ENCODE measurements around the gene TMEM41B. TPM values are rescaled to one million over a fixed set of nuclear protein-coding genes. Genes with fewer than 3 reads are reported as not detected.
A peak's percentile ranks its signal among the peaks of the same experiment; 100 is the strongest.
"Not testable (repeated sequence)": the region's sequence is repeated elsewhere in the genome, so short reads cannot be mapped to it uniquely, and the experiment has no call there.

The TMEM41B gene, protein sequence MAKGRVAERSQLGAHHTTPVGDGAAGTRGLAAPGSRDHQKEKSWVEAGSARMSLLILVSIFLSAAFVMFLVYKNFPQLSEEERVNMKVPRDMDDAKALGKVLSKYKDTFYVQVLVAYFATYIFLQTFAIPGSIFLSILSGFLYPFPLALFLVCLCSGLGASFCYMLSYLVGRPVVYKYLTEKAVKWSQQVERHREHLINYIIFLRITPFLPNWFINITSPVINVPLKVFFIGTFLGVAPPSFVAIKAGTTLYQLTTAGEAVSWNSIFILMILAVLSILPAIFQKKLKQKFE
- polyA plus RNA-seq (2012; ENCODE audit: insufficient read depth, insufficient read length): 12.7 TPM

DNA sequence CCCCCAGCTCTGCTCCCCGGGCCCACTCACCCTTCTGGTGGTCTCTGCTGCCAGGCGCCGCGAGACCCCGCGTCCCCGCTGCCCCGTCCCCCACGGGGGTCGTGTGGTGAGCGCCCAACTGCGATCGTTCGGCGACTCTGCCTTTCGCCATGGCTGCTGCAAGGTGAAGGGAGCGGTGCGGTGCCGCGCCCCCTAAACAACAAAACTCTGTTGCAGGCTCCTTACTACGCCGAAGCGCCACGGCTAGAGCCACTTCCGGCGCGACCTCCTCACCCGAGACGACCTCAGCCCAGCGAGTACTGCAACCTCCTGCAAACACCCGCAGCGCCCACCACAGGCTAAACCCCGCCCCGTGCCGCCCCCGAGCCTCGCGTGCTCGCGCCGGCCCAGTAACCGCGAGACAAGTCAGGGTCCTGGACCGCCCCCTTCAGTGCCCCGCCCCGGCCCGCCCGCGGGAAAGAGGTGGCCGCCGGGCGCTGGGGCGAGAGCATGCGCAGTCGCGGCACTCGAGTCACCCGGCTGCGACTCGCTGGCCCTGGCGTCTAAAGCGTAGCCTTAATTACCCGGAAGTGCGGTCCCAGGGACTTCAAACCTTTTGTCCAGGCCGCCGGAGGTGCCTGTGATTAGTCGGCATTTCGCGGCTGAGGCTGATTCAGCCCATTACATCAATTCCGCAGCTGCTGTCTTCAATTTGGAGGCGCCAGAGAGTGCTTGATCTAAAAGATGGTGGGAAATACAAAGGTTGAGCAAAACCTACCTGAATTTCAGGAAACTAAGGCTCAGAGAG is at the start of gene TMEM41B:
TMEM41B (minus strand) TSS at position 303 of the 787 bp plus-strand sequence; CDS start at position 151, 152 bp downstream.
- peak; percentile 96 for DNase-seq (ENCODE audit: low read depth, low spot score)

DNA sequence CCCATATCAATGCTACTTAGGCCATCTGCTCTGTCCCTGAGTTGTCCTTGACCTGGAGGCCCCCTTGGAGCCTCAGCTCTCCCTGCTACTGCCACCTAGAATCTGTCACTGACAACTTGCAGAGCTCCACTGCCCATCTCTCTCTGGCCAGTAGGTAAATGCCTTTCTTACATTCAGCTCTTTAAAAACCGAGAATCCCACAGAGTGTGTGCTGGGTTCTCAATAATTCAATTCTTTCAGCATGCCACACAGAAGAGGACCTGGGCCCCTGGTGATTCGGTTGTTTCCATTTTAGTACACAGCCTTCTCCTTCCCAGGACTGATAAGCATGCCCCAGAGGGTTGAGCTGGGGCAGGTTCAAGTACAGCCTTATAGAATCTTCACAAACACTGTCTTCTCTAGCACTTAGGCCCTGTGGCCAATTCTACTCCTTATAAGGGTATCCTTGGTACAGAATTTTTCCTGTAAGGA is 48.0 kb upstream of the TMEM41B start:
- no peak overlapping the region for H3K4me3 ChIP-seq (ENCODE audit: low read length)
- DNase-seq (ENCODE audit: low read depth, low spot score): no peak

More for the DNA sequence above, at the start of gene TMEM41B:
- H3K4me3 ChIP-seq (ENCODE audit: low read length): peak within 1 kb of the TSS; percentile 94

DNA sequence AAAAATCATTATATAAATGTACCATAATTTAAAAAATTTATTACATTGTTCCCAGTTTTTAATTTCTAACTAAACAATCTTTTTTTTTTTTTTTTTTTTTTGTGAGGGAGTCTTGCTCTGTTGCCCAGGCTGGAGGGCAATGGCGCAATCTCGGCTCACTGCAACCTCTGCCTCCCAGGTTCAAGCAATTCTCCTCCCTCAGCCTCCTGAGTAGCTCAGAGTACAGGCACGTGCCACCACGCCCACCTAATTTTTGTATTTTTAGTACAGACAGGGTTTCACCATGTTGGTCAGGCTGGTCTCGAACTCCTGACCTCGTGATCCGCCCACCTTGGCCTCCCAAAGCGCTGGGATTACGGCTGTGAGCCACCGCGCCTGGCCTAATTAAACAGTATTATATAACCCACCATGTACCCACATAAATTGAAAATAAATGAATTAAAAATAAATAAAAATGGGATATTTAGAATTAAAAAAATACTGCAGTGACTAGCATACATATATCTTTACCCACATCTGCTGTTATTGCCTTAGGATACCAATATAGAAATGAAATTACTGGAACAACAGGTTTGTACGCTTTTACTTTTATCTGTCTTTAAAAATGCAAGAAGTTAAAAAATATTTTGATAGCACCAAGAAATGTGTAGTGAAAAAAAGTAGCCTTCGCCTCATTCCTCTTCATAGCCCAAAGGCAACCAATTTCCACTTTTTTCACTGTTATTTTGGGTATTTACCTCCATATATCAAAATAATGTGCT is 46.6 kb upstream of the TMEM41B start:
- not testable (repeated sequence) for DNase-seq (ENCODE audit: low read depth, low spot score); H3K4me3 ChIP-seq (ENCODE audit: low read length)

DNA sequence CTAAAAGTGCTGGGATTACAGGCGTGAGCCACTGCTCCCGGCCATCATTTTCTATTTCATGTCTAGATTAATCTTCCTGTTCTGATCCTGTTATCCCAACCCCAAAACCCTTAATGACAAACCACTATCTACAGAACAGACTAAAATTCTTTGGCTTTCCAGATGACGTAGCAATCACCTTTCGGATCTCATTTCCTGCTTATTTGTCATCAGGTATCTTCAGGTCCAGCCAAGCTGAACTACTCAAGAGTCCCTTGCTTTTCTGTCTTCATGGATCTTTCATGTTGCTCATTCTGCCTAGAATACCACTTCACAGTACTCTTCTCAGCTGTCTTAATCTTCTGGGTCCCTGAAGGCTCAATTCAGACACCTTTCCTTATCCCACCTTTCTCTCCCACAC is 42.6 kb upstream of the TMEM41B start:
- DNase-seq (ENCODE audit: low read depth, low spot score): no peak
- no peak overlapping the region for H3K4me3 ChIP-seq (ENCODE audit: low read length)

DNA sequence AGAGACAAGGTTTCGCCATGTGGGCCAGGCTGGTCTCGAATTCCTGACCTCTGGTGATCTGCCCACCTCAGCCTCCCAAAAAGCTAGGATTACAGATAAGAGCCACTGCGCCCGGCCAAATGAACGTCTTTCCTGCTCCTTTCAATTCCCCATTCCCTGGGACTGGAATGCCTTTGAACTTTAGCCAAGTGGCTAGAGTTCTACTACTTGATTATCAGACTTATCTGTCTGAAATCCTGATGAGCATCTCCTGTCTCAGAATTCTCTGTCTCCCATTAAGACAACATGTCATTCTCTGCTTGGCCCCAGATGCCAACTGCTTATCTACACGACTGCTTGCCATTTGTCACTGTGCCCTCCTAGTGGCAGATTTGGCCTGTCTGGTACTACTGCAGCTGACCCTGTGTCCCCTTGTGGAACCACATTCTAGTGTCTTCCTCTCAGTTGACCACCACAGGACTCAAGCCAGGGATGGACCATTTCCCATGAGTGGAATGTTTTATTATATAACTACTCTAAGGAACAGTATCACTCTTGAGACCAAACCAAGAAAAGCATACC is 37.0 kb upstream of the TMEM41B start:
- no peak for DNase-seq (ENCODE audit: low read depth, low spot score)
- H3K4me3 ChIP-seq (ENCODE audit: low read length): no peak overlapping the region

DNA sequence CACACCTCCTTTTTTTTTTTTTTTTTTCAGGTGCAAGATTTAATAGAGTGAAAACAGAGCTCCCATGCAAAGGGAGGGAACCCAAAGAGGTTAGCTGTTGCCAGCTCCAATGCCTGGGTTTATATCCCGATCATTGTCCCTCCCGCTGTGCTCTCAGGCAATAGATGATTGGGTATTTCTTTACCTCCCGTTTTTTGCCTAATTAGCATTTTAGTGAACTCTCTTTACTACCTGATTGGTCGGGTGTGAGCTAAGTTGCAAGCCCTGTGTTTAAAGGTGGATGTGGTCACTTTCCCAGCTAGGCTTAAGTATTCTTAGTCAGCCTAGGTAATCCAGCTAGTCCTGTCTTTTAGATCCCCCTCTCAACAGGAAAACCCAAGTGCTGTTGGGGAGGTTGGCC is 33.4 kb upstream of the TMEM41B start:
- peak overlapping the region; percentile 27 for H3K4me3 ChIP-seq (ENCODE audit: low read length)
- DNase-seq (ENCODE audit: low read depth, low spot score): peak; percentile 51

DNA sequence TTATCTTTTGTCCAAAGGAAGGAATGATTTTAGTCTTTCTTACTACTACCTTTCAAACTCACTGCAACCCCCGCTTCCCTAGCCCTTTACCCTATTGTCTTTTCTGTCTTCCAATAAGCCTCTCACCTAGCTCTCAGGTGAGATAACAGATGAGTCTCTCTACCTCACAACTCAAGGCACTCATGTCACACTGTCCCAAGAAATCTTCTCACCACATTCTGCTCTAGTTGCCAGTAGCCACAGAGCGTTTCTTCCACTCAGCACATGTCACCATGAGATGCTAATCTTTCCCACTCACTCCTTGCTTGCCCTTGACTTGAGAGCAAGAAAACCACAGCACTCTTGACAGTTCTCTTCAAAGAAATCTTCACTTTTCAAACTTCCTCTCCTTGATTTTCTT is 32.7 kb upstream of the TMEM41B start:
- H3K4me3 ChIP-seq (ENCODE audit: low read length): no peak overlapping the region
- peak; percentile 94 for DNase-seq (ENCODE audit: low read depth, low spot score)

DNA sequence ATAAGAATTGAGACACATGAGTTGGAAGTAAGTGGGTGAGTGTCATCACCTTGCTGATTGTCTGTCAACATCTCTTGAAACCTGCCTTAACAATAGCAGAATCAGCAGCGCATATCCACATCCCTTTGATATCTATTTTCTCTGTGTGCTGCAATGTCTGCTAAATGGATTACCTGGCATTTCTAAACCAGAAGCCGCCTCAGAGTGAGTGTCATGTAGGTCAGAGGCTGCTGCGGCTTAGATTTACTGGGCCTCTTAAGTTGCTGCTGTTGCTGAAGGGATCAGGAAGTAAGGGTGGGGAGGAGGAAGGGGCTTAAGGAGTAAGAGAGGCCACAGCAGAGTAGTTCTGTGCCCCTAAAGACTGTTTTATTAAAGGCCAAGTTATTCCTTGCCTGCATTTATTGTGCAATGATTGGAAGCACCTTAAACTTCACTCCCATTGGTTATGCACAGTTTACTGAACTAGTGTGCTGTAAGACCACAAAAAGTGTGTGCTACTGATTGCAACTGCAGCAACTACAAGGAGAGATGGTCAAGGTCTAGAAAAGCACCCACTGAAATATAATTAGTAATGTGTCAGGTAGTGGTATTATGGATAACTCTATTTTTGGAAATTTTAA is 29.8 kb upstream of the TMEM41B start:
- H3K4me3 ChIP-seq (ENCODE audit: low read length): no peak overlapping the region
- DNase-seq (ENCODE audit: low read depth, low spot score): peak; percentile 60

DNA sequence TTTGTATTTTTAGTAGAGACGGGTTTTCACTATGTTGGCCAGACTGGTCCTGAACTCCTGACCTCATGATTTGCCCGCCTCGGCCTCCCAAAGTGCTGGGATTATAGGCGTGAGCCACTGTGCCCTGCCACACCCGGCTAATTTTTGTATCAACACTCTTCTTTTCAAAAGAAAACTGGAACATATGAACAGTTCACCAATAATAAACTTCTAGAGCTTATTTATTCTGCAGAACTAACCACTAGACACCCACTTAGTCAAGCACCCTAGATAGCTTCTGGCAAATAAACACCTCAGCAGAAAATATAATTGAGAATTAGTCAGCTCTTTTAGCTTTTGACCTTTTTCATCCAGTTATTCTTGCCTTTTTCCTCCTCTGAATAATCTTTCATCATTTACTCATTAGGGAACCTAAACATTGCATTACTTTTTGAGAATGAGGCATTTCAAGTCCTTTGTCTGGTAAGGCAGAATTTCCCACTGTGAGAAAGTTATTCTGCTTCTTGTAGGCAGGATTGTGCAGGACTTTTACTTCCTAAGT is 27.3 kb upstream of the TMEM41B start:
- no peak for DNase-seq (ENCODE audit: low read depth, low spot score)
- no peak overlapping the region for H3K4me3 ChIP-seq (ENCODE audit: low read length)

DNA sequence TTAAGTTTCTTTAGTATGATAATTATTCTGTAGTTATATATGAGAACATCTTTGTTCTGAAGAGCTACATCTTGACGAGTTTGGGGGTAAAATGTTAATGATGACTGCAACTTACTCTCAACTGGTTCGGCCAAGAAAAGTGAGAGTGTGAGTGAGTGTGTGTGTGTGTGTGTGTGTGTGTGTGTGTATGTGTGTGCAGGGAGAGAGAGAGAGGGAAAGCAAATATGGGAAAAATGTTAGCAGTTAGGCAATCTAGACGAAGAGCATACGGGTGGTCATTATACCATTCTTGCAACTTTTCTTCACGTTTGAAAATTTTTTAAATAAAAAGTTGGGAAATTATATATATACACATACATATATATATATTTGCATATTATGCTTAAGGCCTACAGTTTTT is 18.3 kb upstream of the TMEM41B start:
- no peak for DNase-seq (ENCODE audit: low read depth, low spot score)
- no peak overlapping the region for H3K4me3 ChIP-seq (ENCODE audit: low read length)

DNA sequence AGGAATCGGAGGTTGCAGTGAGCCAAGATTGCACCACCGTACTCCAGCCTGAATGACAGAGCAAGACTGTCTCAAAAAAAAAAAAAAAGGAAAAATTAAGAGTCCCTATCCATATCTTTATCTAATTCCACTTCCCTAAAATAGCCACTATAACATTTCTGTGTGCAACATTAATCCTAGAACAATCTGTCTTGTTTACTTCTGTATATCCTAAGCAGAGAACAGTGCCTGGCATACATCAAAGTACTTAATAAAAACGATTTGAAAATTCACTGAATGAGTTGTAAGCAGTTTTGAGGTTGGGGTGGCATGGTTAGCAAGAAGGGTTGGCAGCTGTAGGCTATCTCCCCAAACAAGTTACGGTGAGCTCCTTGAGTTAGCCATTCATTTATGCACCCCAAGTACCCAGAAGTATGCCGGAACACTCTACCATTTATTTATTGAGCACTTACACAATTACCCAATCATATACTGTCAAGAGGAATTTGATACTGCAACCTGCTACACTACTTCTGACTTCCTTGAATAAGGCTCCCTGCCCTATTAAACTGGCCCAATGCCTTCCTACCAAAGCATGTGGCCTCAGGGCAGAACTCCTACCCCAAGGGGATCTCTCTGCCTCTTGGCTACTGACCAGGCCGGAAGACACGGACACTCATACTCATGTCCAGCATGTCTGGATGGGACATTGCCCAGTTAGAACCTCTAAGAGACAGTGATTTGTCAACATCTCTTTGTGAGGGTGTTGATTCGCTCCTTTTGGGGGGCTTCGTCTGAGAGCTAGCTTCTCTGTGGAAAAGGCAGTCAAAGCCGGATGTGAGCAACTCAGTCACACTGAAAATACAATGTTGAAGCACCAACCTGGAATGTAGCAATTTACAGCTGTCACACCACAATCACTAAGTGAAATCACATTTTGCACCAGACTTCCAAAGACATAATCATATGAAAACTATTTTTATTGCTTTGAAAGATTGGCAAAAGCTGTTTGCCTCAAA is 16.3 kb upstream of the TMEM41B start:
- H3K4me3 ChIP-seq (ENCODE audit: low read length): no peak overlapping the region

DNA sequence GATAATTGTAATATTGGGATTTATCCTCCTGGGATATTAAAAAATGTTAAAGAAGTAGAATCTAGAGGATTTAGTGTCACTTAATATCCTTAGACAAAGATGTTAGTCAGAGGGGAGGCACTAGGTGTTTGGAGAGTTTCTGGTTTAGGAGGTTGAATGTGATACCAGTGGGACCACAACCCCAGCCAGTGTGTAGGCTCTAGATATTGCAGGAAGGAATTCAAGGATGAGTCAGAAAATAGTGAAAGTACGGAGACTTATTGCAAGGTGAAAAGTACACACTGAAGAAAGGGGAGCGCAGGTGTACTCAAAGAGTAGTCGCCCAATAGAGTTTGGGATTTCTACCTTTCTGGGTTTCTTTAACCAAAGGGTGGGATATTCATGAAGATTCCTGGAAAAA is 5.7 kb upstream of the TMEM41B start:
- no peak overlapping the region for H3K4me3 ChIP-seq (ENCODE audit: low read length)
- no peak for DNase-seq (ENCODE audit: low read depth, low spot score)

More for the DNA sequence above, 16.3 kb upstream of the TMEM41B start:
- no peak for DNase-seq (ENCODE audit: low read depth, low spot score)

DNA sequence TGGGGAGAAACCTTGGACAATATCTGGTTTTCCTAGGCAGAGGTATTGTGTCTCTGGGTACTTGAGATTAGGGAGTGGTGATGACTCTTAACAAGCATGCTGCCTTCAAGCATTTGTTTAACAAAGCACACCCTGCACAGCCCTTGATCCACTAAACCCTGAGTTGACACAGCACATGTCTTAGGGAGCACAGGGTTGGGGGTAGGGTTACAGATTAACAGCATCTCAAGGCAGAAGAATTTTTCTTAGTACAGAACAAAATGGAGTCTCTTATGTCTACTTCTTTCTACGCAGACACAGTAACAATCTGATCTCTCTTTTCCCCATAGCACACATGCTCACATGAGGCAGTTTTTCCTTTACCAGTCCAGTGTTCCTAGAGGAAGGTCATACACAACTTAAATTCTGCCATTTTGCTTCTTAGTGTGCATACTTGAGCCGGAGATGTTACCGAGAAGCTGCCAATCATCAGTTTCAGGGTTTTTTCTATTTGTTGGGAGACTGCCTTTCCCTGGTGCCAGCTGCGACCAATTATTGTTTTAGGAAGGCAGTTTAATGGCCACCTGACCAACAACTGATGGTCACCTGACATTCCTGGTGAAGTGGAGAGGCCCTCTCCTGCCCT is 5.1 kb upstream of the TMEM41B start:
- not testable (repeated sequence) for DNase-seq (ENCODE audit: low read depth, low spot score); H3K4me3 ChIP-seq (ENCODE audit: low read length)

DNA sequence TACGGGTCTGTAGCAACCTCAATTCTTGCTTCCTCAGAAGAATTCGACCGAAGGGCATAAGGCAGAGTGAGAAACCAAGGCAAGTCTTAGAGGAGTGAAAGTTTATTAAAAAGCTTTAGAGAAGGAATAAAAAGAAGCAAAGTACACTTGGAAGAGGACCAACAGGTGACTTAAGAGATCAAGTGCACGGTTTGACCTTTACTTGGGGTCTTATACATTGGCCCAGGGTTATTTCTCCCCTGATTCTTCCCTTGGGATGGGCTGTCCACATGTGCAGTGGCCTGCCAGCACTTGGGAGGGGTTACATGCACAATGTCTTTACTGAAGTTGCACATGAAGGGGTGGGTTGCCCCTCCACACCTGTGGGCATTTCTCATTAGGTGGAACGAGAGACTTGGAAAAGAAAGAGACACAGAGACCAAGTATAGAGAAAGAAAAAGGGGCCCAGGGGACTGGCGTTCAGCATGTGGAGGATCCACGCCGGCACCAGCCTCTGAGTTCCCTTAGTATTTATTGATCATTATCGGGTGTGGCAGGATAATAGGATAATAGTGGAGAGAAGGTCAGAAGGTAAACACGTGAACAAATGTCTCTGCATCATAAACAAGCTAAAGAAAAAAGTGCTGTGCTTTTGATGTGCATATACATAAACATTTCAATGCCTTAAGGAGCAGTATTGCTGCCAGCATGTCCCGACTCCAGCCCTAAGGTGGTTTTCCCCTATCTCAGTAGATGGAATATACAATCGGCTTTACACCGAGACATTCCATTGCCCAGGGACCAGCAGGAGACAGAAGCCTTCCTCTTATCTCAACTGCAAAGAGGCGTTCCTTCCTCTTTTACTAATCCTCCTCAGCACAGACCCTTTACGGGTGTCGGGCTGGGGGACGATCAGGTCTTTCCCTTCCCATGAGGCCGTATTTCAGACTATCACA is 4.3 kb upstream of the TMEM41B start:
- not testable (repeated sequence) for H3K4me3 ChIP-seq (ENCODE audit: low read length); DNase-seq (ENCODE audit: low read depth, low spot score)

DNA sequence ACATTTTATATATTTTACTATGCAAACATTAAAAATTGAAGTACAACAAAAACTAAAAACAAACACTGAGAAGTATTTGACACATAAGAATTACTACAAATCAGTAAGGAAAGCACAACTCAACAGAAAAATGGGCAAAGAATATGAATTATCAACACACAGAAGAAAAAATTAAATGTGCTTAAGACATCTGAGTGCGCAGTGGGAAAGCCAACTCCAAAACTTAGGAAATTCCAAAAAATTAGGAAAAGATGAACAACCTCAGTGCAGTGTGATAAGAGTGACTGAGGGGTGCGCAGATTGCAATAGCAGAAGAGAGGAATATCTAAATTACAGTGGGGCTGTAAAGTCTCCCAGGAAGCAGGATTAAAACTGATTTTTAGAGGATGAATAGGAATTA is 1.9 kb upstream of the TMEM41B start:
- no peak overlapping the region for H3K4me3 ChIP-seq (ENCODE audit: low read length)
- DNase-seq (ENCODE audit: low read depth, low spot score): no peak

DNA sequence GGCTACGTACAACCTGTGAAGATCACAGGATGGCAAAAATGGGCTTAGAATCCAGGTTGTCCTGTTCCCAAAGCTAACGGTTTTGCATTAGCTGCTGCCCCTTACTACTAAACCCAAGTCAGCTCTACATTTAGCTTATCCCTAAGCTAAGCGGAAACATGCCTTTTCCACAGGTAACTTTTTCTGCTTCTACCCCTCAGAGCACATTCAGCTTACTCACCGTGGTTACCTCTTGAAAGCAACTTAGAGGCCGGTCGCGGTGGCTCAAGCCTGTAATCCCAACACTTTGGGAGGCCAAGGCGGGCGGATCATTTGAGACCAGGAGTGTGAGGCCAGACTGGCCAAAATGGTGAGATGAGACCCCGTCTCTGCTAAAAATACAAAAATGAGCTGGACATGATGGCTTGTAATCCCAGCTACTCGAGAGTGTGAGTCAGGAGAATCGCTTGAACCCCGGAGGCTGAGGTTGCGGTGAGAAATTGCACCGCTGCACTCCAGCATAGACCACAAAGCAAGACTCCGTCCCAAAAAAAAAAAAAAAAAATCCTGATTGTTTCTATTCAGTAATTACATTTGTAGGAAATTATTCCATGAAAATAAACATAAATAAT is 790 bp upstream of the TMEM41B start:
- DNase-seq (ENCODE audit: low read depth, low spot score): no peak
- H3K4me3 ChIP-seq (ENCODE audit: low read length): peak overlapping the region; percentile 68

All from Jurkat, Clone E6-1 (cell line).